Activated naive CD4-positive, alpha-beta T cell treated with anti-CD3 and anti-CD28 coated beads for 36 hours (primary cell): ENCODE data around the gene LYRM2. TPM values are rescaled to one million over a fixed set of nuclear protein-coding genes. Genes with fewer than 3 reads are reported as not detected.
A peak's percentile ranks its signal among the peaks of the same experiment; 100 is the strongest.

Experiments used
- CTCF ChIA-PET: fragments of 350-600 bp; sonication (Branson Sonifier 250); formaldehyde crosslinking; loops from one replicate; lab custom pipeline; 2021; ENCODE audit warnings: antibody characterized with exemption; lab: Charles Lee
- DNase-seq: peaks from one replicate; pipeline ENCODE4 v3.0.0-alpha.2; 2020
- H3K27ac Mint-ChIP-seq: one replicate; pipeline ENCODE4 v1.8.0; 2021; ENCODE audit warnings: mild to moderate bottlenecking, mixed read lengths
- H3K27me3 Mint-ChIP-seq: one replicate; pipeline ENCODE4 v1.8.0; 2021; ENCODE audit warnings: low read depth, mixed read lengths
- H3K36me3 Mint-ChIP-seq: one replicate; pipeline ENCODE4 v1.8.0; 2021; ENCODE audit warnings: low read depth, mixed read lengths
- H3K4me1 Mint-ChIP-seq: one replicate; pipeline ENCODE4 v1.8.0; 2021; ENCODE audit warnings: low read depth, mixed read lengths
- H3K4me3 Mint-ChIP-seq: one replicate; pipeline ENCODE4 v1.8.0; 2021; ENCODE audit warnings: mild to moderate bottlenecking, moderate library complexity, mixed read lengths
- H3K9me3 Mint-ChIP-seq: one replicate; pipeline ENCODE4 v1.8.0; 2021; ENCODE audit warnings: mixed read lengths
- intact Hi-C: fragments of 100-400 bp; cut with micrococcal nuclease; formaldehyde crosslinking; loops from one replicate; pipeline ENCODE4 v1.15.1; 2023
- total RNA-seq, 2 experiments: library from RNA; stranded (reverse); gene quantifications; one replicate each; pipeline ENCODE4 v1.2.3, GENCODE V29; 2021

Gene LYRM2, protein sequence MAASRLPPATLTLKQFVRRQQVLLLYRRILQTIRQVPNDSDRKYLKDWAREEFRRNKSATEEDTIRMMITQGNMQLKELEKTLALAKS
- total RNA-seq, result 10 to 100 TPM; 15.8 to 18.3 TPM

- peak; percentile 95 for DNase-seq
- Mint-ChIP-seq H3K4me3 (peak within 1 kb of the TSS; percentile 83), H3K27ac (peak within 1 kb of the TSS; percentile 96), H3K4me1 (peaks cover 28% of the 10 kb centered on the region), H3K27me3 (no peaks in the 10 kb centered on the region), H3K9me3 (no peaks in the 10 kb centered on the region), H3K36me3 (peaks cover 33% of the 10 kb centered on the region)
- intact Hi-C loops, result loop anchor here (1.0 to 5.0 kb wide), 12 partner anchors 42 to 949 kb away; partner anchors contain the start of genes ANKRD6, CASP8AP2, MAP3K7 and MDN1
- CTCF ChIA-PET, result interaction anchor here (0.5 to 2.0 kb wide), 8 partner anchors 21 to 1941 kb away, joined by 3 to 9 read pairs (median 3); partner anchors contain the start of gene ANKRD6
Observed at GRCh38 chr6:89638320-89639195, at the start of gene LYRM2. LYRM2 (minus strand) TSS chr6:89638747; CDS start chr6:89638716, 31 bp downstream.

GRCh38 chr6:89688328-89688727 is 49.8 kb upstream of the LYRM2 start:
- intact Hi-C loops, result no loop called here
- CTCF ChIA-PET, result no interaction called here
- H3K36me3 Mint-ChIP-seq, result peaks cover 46% of the 10 kb centered on the region
- H3K27ac Mint-ChIP-seq, result no peak overlapping the region
- no peak overlapping the region for H3K4me3 Mint-ChIP-seq
- no peaks in the 10 kb centered on the region for H3K9me3 Mint-ChIP-seq
- no peaks in the 10 kb centered on the region for H3K4me1 Mint-ChIP-seq
- DNase-seq, result no peak
- H3K27me3 Mint-ChIP-seq, result no peaks in the 10 kb centered on the region

DNA sequence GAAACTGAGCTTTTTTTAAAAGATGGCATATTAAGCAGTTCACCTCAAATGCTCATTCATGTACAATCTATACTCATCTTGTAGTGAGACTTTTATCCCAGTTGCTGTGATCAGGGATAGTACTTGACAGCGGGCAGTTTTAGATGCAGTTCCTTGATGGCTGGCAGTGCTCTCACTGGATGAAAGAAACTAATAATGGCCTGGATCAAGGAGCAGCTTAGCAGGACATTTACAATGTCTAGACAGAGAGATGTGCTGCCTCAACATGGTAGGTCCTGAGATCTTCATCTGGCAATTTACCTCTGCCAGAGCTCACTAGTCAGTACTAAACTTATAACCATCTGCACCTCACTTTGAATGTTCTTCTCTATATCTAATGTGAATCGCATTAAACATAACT is 46.8 kb upstream of the LYRM2 start:
- peaks cover 50% of the 10 kb centered on the region for H3K36me3 Mint-ChIP-seq
- H3K4me1 Mint-ChIP-seq, result no peaks in the 10 kb centered on the region
- intact Hi-C loops, result no loop called here
- no peak for DNase-seq
- no peaks in the 10 kb centered on the region for H3K9me3 Mint-ChIP-seq
- CTCF ChIA-PET, result no interaction called here
- H3K27me3 Mint-ChIP-seq, result no peaks in the 10 kb centered on the region
- H3K27ac Mint-ChIP-seq, result no peak overlapping the region
- H3K4me3 Mint-ChIP-seq, result no peak overlapping the region

GRCh38 chr6:89682991-89683390 is 44.4 kb upstream of the LYRM2 start:
- no peaks in the 10 kb centered on the region for H3K9me3 Mint-ChIP-seq
- H3K27me3 Mint-ChIP-seq, result no peaks in the 10 kb centered on the region
- H3K27ac Mint-ChIP-seq, result no peak overlapping the region
- no peaks in the 10 kb centered on the region for H3K4me1 Mint-ChIP-seq
- CTCF ChIA-PET, result no interaction called here
- peaks cover 54% of the 10 kb centered on the region for H3K36me3 Mint-ChIP-seq
- intact Hi-C loops, result no loop called here
- no peak overlapping the region for H3K4me3 Mint-ChIP-seq
- DNase-seq, result no peak

DNA sequence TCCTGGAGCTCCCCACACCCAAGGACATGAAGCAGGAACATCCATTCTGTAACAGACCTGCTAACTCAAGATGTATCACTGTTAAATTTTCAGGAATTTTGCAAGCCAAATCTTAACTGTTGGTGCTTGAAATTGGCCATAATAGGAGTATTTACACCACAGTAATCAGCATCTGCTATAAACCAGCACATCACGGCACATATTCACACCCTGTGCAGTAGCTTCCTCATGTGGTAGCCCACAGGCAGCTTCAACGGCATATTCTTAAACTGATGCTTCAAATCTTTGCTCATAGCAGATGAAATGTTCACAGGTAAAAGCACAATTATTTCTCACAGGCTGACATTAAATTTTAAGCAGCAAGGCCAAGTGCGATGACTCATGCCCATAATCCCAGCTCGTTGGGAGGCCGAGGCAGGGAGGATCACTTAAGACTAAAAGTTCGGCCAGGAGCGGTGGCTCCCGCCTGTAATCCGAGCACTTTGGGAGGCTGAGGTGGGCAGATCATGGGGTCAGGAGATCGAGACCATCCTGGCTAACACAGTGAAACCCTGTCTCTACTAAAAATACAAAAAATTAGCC is 43.5 kb upstream of the LYRM2 start:
- Mint-ChIP-seq H3K4me3 (no peak overlapping the region), H3K9me3 (no peaks in the 10 kb centered on the region), H3K4me1 (no peaks in the 10 kb centered on the region), H3K27me3 (no peaks in the 10 kb centered on the region), H3K36me3 (peaks cover 55% of the 10 kb centered on the region), H3K27ac (no peak overlapping the region)
- CTCF ChIA-PET, result no interaction called here
- intact Hi-C loops, result no loop called here
- DNase-seq, result no peak

GRCh38 chr6:89680551-89680950 is 42.0 kb upstream of the LYRM2 start:
- no peak for DNase-seq
- Mint-ChIP-seq H3K4me1 (no peaks in the 10 kb centered on the region), H3K4me3 (no peak overlapping the region), H3K27ac (no peak overlapping the region), H3K9me3 (no peaks in the 10 kb centered on the region), H3K36me3 (peaks cover 56% of the 10 kb centered on the region), H3K27me3 (no peaks in the 10 kb centered on the region)
- CTCF ChIA-PET, result no interaction called here
- intact Hi-C loops, result no loop called here

DNA sequence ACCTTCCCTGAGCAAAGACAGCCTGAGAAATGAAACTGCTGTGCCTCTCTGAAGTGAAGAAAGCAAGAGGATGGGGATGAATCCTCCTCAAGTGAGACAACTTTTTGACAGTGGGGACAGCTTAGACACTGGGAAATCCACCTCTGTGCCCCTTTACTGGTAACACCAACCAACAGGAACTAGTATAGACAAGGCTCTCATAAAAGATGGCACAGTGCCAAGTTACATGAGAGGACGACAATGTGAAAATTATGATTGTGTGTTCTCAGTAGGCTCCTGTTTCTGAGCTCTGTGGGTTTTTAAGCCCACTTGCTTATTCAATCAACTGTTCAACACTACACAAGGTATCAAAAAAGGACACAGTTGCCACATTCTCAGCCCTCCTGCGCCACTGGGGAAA is 41.6 kb upstream of the LYRM2 start:
- no peaks in the 10 kb centered on the region for H3K9me3 Mint-ChIP-seq
- H3K27ac Mint-ChIP-seq, result no peak overlapping the region
- peaks cover 57% of the 10 kb centered on the region for H3K36me3 Mint-ChIP-seq
- CTCF ChIA-PET, result no interaction called here
- H3K4me3 Mint-ChIP-seq, result no peak overlapping the region
- H3K4me1 Mint-ChIP-seq, result no peaks in the 10 kb centered on the region
- DNase-seq, result no peak
- no peaks in the 10 kb centered on the region for H3K27me3 Mint-ChIP-seq
- intact Hi-C loops, result no loop called here

DNA sequence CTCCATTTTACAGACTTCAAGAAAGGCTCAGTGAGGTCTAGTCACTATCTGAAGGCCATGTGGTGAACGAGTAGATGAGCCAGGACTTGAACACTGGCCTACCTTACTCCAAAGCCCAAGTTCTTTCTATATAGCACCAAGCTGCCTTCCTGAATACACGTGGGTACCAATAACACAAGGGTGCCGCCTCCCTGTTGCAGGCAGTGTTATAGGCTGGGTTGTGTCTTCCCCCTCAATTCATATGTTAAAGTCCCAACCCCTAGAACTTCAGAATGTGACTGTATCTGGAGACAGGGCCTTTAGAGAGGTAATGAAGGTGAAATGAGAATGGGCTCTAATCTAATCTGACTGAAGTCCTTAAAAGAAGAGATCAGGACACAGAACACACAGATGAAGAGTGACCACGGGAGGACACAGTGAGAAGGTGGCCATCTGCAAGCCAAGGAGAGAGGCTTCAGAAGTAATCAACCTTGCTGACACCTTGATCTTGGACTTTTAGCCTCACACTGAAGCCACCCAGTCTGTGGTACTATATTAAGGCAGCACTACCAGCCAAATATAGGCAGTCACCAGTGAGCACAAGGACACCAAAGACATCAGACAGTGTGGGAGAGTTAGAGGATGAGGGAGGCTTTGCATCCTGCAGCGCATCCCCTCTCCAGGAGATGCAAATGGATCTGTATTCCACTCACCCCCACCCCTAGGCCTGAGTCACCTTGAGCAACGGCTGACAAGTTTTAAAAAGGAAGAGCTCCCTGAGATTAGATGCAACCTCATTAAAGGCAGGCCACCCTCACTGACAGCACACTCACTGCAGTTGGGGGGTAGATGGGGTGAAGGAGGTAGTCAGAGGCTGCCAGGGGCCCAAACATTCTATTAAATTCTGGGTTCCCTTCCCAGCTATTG is 40.9 kb upstream of the LYRM2 start:
- DNase-seq, result no peak
- CTCF ChIA-PET, result interaction anchor here (0.8 to 1.2 kb wide), 2 partner anchors 11 to 307 kb away, joined by 3 read pairs; no protein-coding TSS in a partner anchor
- Mint-ChIP-seq H3K27ac (no peak overlapping the region), H3K4me3 (no peak overlapping the region), H3K36me3 (peaks cover 53% of the 10 kb centered on the region), H3K27me3 (no peaks in the 10 kb centered on the region), H3K9me3 (no peaks in the 10 kb centered on the region), H3K4me1 (no peaks in the 10 kb centered on the region)
- intact Hi-C loops, result no loop called here

GRCh38 chr6:89678531-89678930 is 40.0 kb upstream of the LYRM2 start:
- intact Hi-C loops, result no loop called here
- H3K4me1 Mint-ChIP-seq, result no peaks in the 10 kb centered on the region
- no peak for DNase-seq
- H3K27ac Mint-ChIP-seq, result no peak overlapping the region
- no peak overlapping the region for H3K4me3 Mint-ChIP-seq
- H3K36me3 Mint-ChIP-seq, result peaks cover 51% of the 10 kb centered on the region
- H3K27me3 Mint-ChIP-seq, result no peaks in the 10 kb centered on the region
- CTCF ChIA-PET, result interaction anchor here (0.7 to 1.2 kb wide), 2 partner anchors 25 to 306 kb away, joined by 3 to 4 read pairs; no protein-coding TSS in a partner anchor
- no peaks in the 10 kb centered on the region for H3K9me3 Mint-ChIP-seq

GRCh38 chr6:89675949-89676748 is 37.6 kb upstream of the LYRM2 start:
- CTCF ChIA-PET, result interaction anchor here (0.6 kb wide), 1 partner anchor 295 kb away, joined by 4 read pairs; no protein-coding TSS in a partner anchor
- Mint-ChIP-seq H3K9me3 (no peaks in the 10 kb centered on the region), H3K4me3 (no peak overlapping the region), H3K27me3 (no peaks in the 10 kb centered on the region), H3K36me3 (peaks cover 53% of the 10 kb centered on the region), H3K27ac (no peak overlapping the region), H3K4me1 (no peaks in the 10 kb centered on the region)
- no peak for DNase-seq
- intact Hi-C loops, result no loop called here

GRCh38 chr6:89670935-89671565 is 32.5 kb upstream of the LYRM2 start:
- Mint-ChIP-seq H3K27ac (no peak overlapping the region), H3K4me3 (no peak overlapping the region), H3K36me3 (peaks cover 35% of the 10 kb centered on the region), H3K9me3 (no peaks in the 10 kb centered on the region), H3K27me3 (no peaks in the 10 kb centered on the region), H3K4me1 (no peaks in the 10 kb centered on the region)
- CTCF ChIA-PET, result no interaction called here
- no peak for DNase-seq
- intact Hi-C loops, result no loop called here
